Astrocyte (in vitro differentiated cells and primary cell): ENCODE data around the gene SMYD2.

ENCODE experiments used
- CTCF ChIP-seq: IDR thresholded peaks from 2 replicates; pipeline ENCODE4 v1.5.1; 2011; ENCODE audit warnings: low read depth, mild to moderate bottlenecking, inconsistent platforms, low read length, moderate library complexity; ENCODE audit not compliant: insufficient read depth
- EZH2 ChIP-seq: IDR thresholded peaks from 2 replicates; pipeline ENCODE4 v1.6.1; 2012; ENCODE audit warnings: mild to moderate bottlenecking, low read length, inconsistent platforms; ENCODE audit not compliant: insufficient read depth

GRCh38 chr1:214331180-214331579 lies 50.2 kb downstream of the SMYD2 start:
- TF ChIP-seq CTCF (no peak), EZH2 (no peak)
